ENCODE results near the gene KCTD17.
A peak's percentile ranks its signal among the peaks of the same experiment; 100 is the strongest.

The KCTD17 gene

DNA sequence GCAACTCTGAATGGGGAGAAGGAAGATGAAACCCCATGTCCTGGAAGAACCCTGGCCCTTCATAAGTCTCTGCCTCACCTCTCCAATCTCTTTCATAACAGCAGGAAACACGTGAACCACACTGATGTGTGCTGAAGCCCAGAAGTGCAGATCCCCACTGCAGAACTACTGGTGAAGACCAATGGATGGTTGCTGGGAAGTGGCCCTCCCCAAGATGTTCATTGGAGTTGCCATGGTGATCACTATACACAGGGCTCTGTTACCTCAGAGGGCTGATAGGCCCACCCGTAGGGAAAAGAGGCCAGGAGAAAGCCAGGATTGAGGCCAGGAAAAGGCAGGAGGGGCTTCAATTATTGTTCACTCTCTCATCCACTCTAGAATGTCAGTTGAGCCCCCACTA is 43.9 kb upstream of the KCTD17 start:
- no peaks in the 10 kb centered on the region for H3F3A ChIP-seq (ENCODE audit: low read depth)
- H2AFZ ChIP-seq (ENCODE audit: low read length), result no peak overlapping the region
- no peak overlapping the region for H3K9ac ChIP-seq (ENCODE audit: low read depth, low read length, poor library complexity, severe bottlenecking)
- no peak overlapping the region for H3K4me3 ChIP-seq (ENCODE audit: low read length, poor library complexity, severe bottlenecking)
- H3K9me2 ChIP-seq (replicated peaks; ENCODE audit: low read depth, low read length), result no peaks in the 10 kb centered on the region
- peak overlapping the region; percentile 33 for H3K4me2 ChIP-seq (ENCODE audit: low read depth, low read length, poor library complexity, severe bottlenecking)
- no peaks in the 10 kb centered on the region for H3K36me3 ChIP-seq (ENCODE audit: insufficient read depth, low read length)
- no peaks in the 10 kb centered on the region for H3K9me3 ChIP-seq (ENCODE audit: insufficient read depth, low read depth, low read length)
- H3K27me3 ChIP-seq (ENCODE audit: insufficient read depth, low read length, poor library complexity, severe bottlenecking), result no peaks in the 10 kb centered on the region
- no peaks in the 10 kb centered on the region for H3K79me2 ChIP-seq (ENCODE audit: insufficient read depth, low read length)
- H4K20me1 ChIP-seq (ENCODE audit: insufficient read depth, low read length, poor library complexity, severe bottlenecking), result no peaks in the 10 kb centered on the region
- peaks cover 20% of the 10 kb centered on the region for H3K4me1 ChIP-seq (ENCODE audit: insufficient read depth, low read length, poor library complexity, severe bottlenecking)
- TF ChIP-seq EZH2phosphoT487 (IDR thresholded peaks at IDR 0.05; ENCODE audit: borderline replicate concordance), result no peak
- TF ChIP-seq, protein P1, sequence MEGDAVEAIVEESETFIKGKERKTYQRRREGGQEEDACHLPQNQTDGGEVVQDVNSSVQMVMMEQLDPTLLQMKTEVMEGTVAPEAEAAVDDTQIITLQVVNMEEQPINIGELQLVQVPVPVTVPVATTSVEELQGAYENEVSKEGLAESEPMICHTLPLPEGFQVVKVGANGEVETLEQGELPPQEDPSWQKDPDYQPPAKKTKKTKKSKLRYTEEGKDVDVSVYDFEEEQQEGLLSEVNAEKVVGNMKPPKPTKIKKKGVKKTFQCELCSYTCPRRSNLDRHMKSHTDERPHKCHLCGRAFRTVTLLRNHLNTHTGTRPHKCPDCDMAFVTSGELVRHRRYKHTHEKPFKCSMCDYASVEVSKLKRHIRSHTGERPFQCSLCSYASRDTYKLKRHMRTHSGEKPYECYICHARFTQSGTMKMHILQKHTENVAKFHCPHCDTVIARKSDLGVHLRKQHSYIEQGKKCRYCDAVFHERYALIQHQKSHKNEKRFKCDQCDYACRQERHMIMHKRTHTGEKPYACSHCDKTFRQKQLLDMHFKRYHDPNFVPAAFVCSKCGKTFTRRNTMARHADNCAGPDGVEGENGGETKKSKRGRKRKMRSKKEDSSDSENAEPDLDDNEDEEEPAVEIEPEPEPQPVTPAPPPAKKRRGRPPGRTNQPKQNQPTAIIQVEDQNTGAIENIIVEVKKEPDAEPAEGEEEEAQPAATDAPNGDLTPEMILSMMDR (conservative IDR thresholded peaks at IDR 0.05; ENCODE audit: low read length), result no peak

DNA sequence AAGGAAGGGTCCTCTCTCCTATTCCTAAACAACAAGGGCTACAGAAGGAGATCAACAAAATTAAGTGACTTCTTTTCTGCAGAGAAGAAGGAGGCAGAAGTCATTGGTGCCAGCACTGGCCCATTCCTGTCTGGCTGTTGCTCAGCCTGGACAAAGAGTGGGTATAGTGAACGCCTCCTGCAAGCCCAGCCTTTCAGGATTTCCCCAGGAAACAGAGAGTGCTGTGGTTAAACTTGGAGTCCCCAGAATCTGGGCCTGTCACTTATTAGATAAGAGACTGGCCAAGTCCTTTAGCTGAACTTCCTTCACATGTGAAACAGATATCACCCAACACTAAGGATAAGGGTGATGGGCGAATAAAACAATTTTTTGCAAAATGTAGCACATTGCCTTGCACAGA is 43.2 kb upstream of the KCTD17 start:
- no peaks in the 10 kb centered on the region for H4K20me1 ChIP-seq (ENCODE audit: insufficient read depth, low read length, poor library complexity, severe bottlenecking)
- no peaks in the 10 kb centered on the region for H3F3A ChIP-seq (ENCODE audit: low read depth)
- no peak overlapping the region for H2AFZ ChIP-seq (ENCODE audit: low read length)
- no peak overlapping the region for H3K9ac ChIP-seq (ENCODE audit: low read depth, low read length, poor library complexity, severe bottlenecking)
- peaks cover 20% of the 10 kb centered on the region for H3K4me1 ChIP-seq (ENCODE audit: insufficient read depth, low read length, poor library complexity, severe bottlenecking)
- TF ChIP-seq EZH2phosphoT487 (IDR thresholded peaks at IDR 0.05; ENCODE audit: borderline replicate concordance), result no peak
- TF ChIP-seq, protein P1 (conservative IDR thresholded peaks at IDR 0.05; ENCODE audit: low read length), result no peak
- no peaks in the 10 kb centered on the region for H3K79me2 ChIP-seq (ENCODE audit: insufficient read depth, low read length)
- H3K4me3 ChIP-seq (ENCODE audit: low read length, poor library complexity, severe bottlenecking), result no peak overlapping the region
- H3K4me2 ChIP-seq (ENCODE audit: low read depth, low read length, poor library complexity, severe bottlenecking), result peak overlapping the region; percentile 33
- H3K9me3 ChIP-seq (ENCODE audit: insufficient read depth, low read depth, low read length), result no peaks in the 10 kb centered on the region
- no peaks in the 10 kb centered on the region for H3K27me3 ChIP-seq (ENCODE audit: insufficient read depth, low read length, poor library complexity, severe bottlenecking)
- no peaks in the 10 kb centered on the region for H3K9me2 ChIP-seq (replicated peaks; ENCODE audit: low read depth, low read length)
- H3K36me3 ChIP-seq (ENCODE audit: insufficient read depth, low read length), result no peaks in the 10 kb centered on the region

DNA sequence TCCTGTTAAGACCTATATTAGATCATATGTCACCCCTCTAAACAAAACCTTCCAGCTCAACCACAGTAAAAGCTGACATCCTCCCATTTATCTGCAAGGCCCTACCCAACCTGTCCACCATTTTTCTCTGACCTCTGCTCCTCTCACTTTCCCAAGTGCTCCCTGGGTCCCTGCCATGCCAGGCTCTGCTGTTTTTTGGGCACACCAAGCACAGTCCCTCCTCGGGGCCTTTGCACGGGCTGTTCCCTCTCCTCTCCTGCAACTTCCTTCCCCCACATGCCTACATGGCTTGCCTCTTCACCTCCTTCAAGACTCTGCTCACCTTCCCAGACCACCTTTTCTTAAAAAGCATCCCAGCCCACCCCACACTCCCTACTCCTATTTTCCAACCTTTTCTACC is 42.1 kb upstream of the KCTD17 start:
- Histone ChIP-seq H3K36me3 (ENCODE audit: insufficient read depth, low read length) (no peaks in the 10 kb centered on the region), H2AFZ (ENCODE audit: low read length) (no peak overlapping the region), H3K4me3 (ENCODE audit: low read length, poor library complexity, severe bottlenecking) (no peak overlapping the region), H3K9me3 (ENCODE audit: insufficient read depth, low read depth, low read length) (no peaks in the 10 kb centered on the region), H3K9ac (ENCODE audit: low read depth, low read length, poor library complexity, severe bottlenecking) (no peak overlapping the region), H3K4me1 (ENCODE audit: insufficient read depth, low read length, poor library complexity, severe bottlenecking) (peaks cover 20% of the 10 kb centered on the region), H3K79me2 (ENCODE audit: insufficient read depth, low read length) (no peaks in the 10 kb centered on the region), H3K4me2 (ENCODE audit: low read depth, low read length, poor library complexity, severe bottlenecking) (no peak overlapping the region), H3K9me2 (replicated peaks; ENCODE audit: low read depth, low read length) (no peaks in the 10 kb centered on the region), H3F3A (ENCODE audit: low read depth) (no peaks in the 10 kb centered on the region), H3K27me3 (ENCODE audit: insufficient read depth, low read length, poor library complexity, severe bottlenecking) (no peaks in the 10 kb centered on the region), H4K20me1 (ENCODE audit: insufficient read depth, low read length, poor library complexity, severe bottlenecking) (no peaks in the 10 kb centered on the region)
- no peak for TF ChIP-seq EZH2phosphoT487 (IDR thresholded peaks at IDR 0.05; ENCODE audit: borderline replicate concordance)
- TF ChIP-seq, protein P1 (conservative IDR thresholded peaks at IDR 0.05; ENCODE audit: low read length), result no peak

All from Loucy (cell line).